ENCODE measurements around the gene NHS. TPM values are rescaled to one million over a fixed set of nuclear protein-coding genes. Genes with fewer than 3 reads are reported as not detected.
"Not testable (repeated sequence)": the region's sequence is repeated elsewhere in the genome, so short reads cannot be mapped to it uniquely, and the experiment has no call there.

The NHS gene
- total RNA-seq, 1 donor from 2014 or later, result 8.3 TPM

DNA sequence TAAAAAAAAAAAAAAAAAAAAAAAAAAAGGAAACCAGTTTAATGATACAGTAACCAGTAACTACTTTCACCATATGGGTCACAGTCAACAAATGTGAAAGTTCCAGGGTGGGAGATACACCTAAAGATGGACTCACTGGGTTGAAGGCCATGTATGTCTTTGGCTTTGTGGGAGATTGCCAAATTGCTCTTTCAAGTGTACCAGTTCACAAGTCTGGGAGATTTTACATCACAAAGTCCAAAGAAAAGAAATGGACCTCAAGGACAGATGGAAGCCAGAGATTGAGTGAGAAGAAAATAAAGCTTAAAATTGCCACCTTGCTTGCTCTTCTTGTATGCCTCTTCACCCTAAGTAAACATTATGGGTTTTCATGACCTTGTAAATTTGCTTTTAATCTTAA, 65.3 kb downstream of the NHS start:
- no peaks in the 10 kb centered on the region for H3K27me3 ChIP-seq
- DNase-seq (ENCODE audit: extremely low spot score in 2 of 2), result no peak
- intact Hi-C loops (cut with DNase I), result no loop called here
- no peaks in the 10 kb centered on the region for H3K9me3 ChIP-seq
- no peak overlapping the region for H3K4me3 ChIP-seq
- H3K36me3 ChIP-seq, result no peaks in the 10 kb centered on the region
- peaks cover 9% of the 10 kb centered on the region for H3K4me1 ChIP-seq
- no peak overlapping the region for H3K27ac ChIP-seq
- TF ChIP-seq POLR2AphosphoS5 (IDR thresholded peaks at IDR 0.05; ENCODE audit: insufficient read depth in 1 of 2, low read depth in 1 of 2) (no peak), POLR2A (IDR thresholded peaks at IDR 0.05) (no peak)
- TF ChIP-seq, protein P1, sequence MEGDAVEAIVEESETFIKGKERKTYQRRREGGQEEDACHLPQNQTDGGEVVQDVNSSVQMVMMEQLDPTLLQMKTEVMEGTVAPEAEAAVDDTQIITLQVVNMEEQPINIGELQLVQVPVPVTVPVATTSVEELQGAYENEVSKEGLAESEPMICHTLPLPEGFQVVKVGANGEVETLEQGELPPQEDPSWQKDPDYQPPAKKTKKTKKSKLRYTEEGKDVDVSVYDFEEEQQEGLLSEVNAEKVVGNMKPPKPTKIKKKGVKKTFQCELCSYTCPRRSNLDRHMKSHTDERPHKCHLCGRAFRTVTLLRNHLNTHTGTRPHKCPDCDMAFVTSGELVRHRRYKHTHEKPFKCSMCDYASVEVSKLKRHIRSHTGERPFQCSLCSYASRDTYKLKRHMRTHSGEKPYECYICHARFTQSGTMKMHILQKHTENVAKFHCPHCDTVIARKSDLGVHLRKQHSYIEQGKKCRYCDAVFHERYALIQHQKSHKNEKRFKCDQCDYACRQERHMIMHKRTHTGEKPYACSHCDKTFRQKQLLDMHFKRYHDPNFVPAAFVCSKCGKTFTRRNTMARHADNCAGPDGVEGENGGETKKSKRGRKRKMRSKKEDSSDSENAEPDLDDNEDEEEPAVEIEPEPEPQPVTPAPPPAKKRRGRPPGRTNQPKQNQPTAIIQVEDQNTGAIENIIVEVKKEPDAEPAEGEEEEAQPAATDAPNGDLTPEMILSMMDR (IDR thresholded peaks at IDR 0.05), result no peak

DNA sequence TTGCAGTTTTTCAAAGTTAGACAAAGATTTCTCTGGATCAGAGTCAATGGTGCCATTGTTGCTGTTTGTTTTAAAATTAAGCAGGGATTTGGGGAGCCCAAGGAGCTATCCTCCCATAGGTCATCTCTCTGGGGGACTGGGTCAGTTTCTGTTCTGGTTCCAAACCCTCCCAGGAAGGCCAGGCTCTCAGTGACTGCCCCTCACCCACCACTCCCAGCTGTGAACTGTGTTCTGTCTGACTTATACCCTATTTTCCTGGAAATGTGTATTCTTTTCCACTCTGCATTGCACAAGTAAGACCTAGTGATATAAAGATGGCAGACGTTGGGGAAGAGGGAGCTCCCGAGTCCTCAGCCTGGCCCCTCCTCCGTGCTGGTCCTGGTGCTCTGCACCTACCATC, 65.8 kb downstream of the NHS start:
- H3K27ac ChIP-seq, result no peak overlapping the region
- intact Hi-C loops (cut with DNase I), result no loop called here

DNA sequence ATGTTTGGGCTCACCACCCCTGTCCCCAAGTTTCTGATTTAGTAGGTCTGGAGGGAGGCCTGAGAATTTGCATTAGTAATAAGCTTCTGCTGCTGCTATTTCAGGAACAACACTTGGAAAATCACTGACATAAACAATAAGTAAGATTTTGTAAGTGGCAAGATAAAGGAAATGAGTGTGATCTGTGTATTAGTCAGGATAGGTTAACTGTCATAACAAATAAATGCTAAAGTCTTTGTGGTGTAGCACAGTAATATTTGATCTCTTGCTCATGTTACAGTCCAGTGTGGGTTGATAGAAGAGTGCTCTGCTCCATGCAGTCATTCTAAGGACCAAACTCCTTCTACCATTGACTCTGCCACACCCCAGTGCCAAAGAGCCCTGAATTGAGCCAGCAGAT, 67.0 kb downstream of the NHS start:
- H3K27ac ChIP-seq, result no peak overlapping the region
- no peak for DNase-seq (ENCODE audit: extremely low spot score in 2 of 2)
- H3K27me3 ChIP-seq, result no peaks in the 10 kb centered on the region
- intact Hi-C loops (cut with DNase I), result no loop called here
- no peaks in the 10 kb centered on the region for H3K36me3 ChIP-seq
- H3K9me3 ChIP-seq, result no peaks in the 10 kb centered on the region
- H3K4me3 ChIP-seq, result no peak overlapping the region
- peaks cover 9% of the 10 kb centered on the region for H3K4me1 ChIP-seq
- TF ChIP-seq POLR2A (IDR thresholded peaks at IDR 0.05), result no peak
- TF ChIP-seq, protein P1 (IDR thresholded peaks at IDR 0.05), result no peak
- no peak for TF ChIP-seq POLR2AphosphoS5 (IDR thresholded peaks at IDR 0.05; ENCODE audit: insufficient read depth in 1 of 2, low read depth in 1 of 2)

More for the DNA sequence above, 65.8 kb downstream of the NHS start:
- peaks cover 9% of the 10 kb centered on the region for H3K4me1 ChIP-seq
- TF ChIP-seq POLR2A (IDR thresholded peaks at IDR 0.05) (no peak), POLR2AphosphoS5 (IDR thresholded peaks at IDR 0.05; ENCODE audit: insufficient read depth in 1 of 2, low read depth in 1 of 2) (no peak)
- TF ChIP-seq, protein P1 (IDR thresholded peaks at IDR 0.05), result no peak
- no peak for DNase-seq (ENCODE audit: extremely low spot score in 2 of 2)
- H3K9me3 ChIP-seq, result no peaks in the 10 kb centered on the region
- no peak overlapping the region for H3K4me3 ChIP-seq
- no peaks in the 10 kb centered on the region for H3K36me3 ChIP-seq
- H3K27me3 ChIP-seq, result no peaks in the 10 kb centered on the region

DNA sequence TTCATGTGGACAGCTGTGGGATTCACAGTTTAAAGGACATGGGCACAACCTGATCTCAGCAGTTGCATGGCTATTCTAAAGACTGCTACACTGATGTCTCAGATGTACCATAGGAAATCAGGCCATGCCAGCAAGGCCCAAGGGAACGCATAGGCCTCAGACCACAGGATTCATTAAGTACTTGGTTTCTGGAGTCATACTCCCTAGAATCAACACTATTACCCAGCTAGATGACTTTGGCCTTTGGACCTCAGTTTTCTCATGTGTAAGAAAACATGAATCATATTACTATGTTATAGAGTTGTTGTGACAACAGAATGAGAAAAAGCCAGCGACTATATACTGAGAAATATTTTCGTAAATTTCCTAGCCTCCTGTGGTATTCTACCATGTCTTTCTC, 67.9 kb downstream of the NHS start:
- no peak overlapping the region for H3K4me3 ChIP-seq

DNA sequence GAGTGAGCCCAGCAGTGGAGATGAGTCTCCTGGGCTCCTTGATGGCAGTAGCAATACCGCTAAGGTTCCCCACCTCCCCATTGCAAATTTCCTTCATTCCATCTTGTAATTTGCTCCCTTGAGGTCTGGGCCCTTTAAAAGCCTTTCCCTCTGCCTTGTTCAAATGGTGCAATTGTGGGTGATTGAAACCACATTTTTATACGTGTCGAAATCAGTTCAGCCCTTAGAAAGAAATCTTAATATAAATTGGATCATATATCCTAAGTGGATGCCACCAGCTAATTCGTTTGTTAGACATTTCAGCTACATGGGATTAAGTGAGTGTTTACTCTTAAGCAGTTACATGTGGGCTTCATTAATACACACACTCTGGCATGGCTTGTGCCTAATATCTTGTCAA, 68.6 kb downstream of the NHS start:
- no peak for DNase-seq (ENCODE audit: extremely low spot score in 2 of 2)
- H3K4me1 ChIP-seq, result peaks cover 9% of the 10 kb centered on the region
- intact Hi-C loops (cut with DNase I), result no loop called here
- no peaks in the 10 kb centered on the region for H3K9me3 ChIP-seq
- H3K27me3 ChIP-seq, result no peaks in the 10 kb centered on the region
- no peak overlapping the region for H3K27ac ChIP-seq
- H3K36me3 ChIP-seq, result no peaks in the 10 kb centered on the region
- H3K4me3 ChIP-seq, result no peak overlapping the region
- TF ChIP-seq POLR2A (IDR thresholded peaks at IDR 0.05), result no peak
- no peak for TF ChIP-seq POLR2AphosphoS5 (IDR thresholded peaks at IDR 0.05; ENCODE audit: insufficient read depth in 1 of 2, low read depth in 1 of 2)
- TF ChIP-seq, protein P1 (IDR thresholded peaks at IDR 0.05), result no peak

More for the DNA sequence above, 67.9 kb downstream of the NHS start:
- H3K27me3 ChIP-seq, result no peaks in the 10 kb centered on the region
- peaks cover 9% of the 10 kb centered on the region for H3K4me1 ChIP-seq
- TF ChIP-seq, protein P1 (IDR thresholded peaks at IDR 0.05), result no peak
- TF ChIP-seq POLR2A (IDR thresholded peaks at IDR 0.05) (no peak), POLR2AphosphoS5 (IDR thresholded peaks at IDR 0.05; ENCODE audit: insufficient read depth in 1 of 2, low read depth in 1 of 2) (no peak)
- DNase-seq (ENCODE audit: extremely low spot score in 2 of 2), result no peak
- no peaks in the 10 kb centered on the region for H3K9me3 ChIP-seq
- no peaks in the 10 kb centered on the region for H3K36me3 ChIP-seq
- no peak overlapping the region for H3K27ac ChIP-seq
- intact Hi-C loops (cut with DNase I), result no loop called here

DNA sequence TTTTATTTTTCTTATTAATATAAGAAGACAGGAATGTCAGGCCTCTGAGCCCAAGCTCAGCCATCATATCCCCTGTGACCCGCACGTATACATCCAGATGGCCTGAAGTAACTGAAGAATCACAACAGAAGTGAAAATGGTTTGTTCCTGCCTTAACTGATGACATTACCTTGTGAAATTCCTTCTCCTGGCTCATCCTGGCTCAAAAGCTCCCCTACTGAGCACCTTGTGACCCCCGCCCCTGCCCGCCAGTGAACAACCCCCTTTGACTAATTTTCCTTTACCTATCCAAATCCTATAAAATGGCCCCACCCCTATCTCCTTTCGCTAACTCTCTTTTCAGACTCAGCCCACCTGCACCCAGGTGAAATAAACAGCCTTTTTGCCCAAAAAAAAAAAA, 71.3 kb downstream of the NHS start:
- H3K36me3 ChIP-seq; H3K27me3 ChIP-seq; H3K9me3 ChIP-seq; H3K4me1 ChIP-seq; H3K4me3 ChIP-seq; intact Hi-C loops (cut with DNase I); DNase-seq (ENCODE audit: extremely low spot score in 2 of 2); H3K27ac ChIP-seq: not testable (repeated sequence)

Measured in vagina (tissue), 2 donors.